ENCODE measurements around the gene SMG5.

GRCh38 chr1:156266051-156266450, 16.6 kb downstream of the SMG5 start:
- TF ChIP-seq CTCF (conservative IDR thresholded peaks at IDR 0.05): no peak
- TF ChIP-seq EZH2 (IDR thresholded peaks at IDR 0.05; ENCODE audit: low read depth): no peak
